Endothelial cell (in vitro differentiated cells): ENCODE measurements around the gene SH3TC1. TPM values are rescaled to one million over a fixed set of nuclear protein-coding genes. Genes with fewer than 3 reads are reported as not detected.

Experiments used
- DNase-seq: peaks from one replicate; pipeline ENCODE4 v3.0.0; 2021; ENCODE audit warnings: low spot score
- H3K27ac Mint-ChIP-seq: one replicate; pipeline ENCODE4 v1.8.0; 2021; ENCODE audit warnings: mixed read lengths, inconsistent platforms; ENCODE audit not compliant: unreplicated experiment
- H3K27me3 Mint-ChIP-seq: one replicate; pipeline ENCODE4 v1.8.0; 2021; ENCODE audit warnings: mild to moderate bottlenecking, moderate library complexity, mixed read lengths, inconsistent platforms; ENCODE audit not compliant: unreplicated experiment
- H3K36me3 Mint-ChIP-seq: one replicate; pipeline ENCODE4 v1.8.0; 2021; ENCODE audit warnings: mild to moderate bottlenecking, low read depth, mixed read lengths, inconsistent platforms; ENCODE audit not compliant: unreplicated experiment
- H3K4me1 Mint-ChIP-seq: one replicate; pipeline ENCODE4 v1.8.0; 2021; ENCODE audit warnings: mild to moderate bottlenecking, mixed read lengths, inconsistent platforms; ENCODE audit not compliant: unreplicated experiment
- H3K4me3 Mint-ChIP-seq: one replicate; pipeline ENCODE4 v1.8.0; 2021; ENCODE audit warnings: mild to moderate bottlenecking, mixed read lengths, inconsistent platforms; ENCODE audit not compliant: unreplicated experiment
- H3K9me3 Mint-ChIP-seq: one replicate; pipeline ENCODE4 v1.8.0; 2021; ENCODE audit warnings: mixed read lengths, inconsistent platforms; ENCODE audit not compliant: unreplicated experiment
- total RNA-seq: library from RNA; stranded (reverse); fragmentation: NEBNext Ultra II Directional; extraction: Animal tissue kit (Norgen Biotek cat#: 25700); gene quantifications from one replicate; pipeline ENCODE4 v1.2.1, GENCODE V29; 2021; ENCODE audit not compliant: unreplicated experiment
- TF ChIP-seq, protein P1 (sequence below): fragments of 200-600 bp; sonication (generic); IDR thresholded peaks from one replicate; pipeline ENCODE4 v1.5.0; 2021; ENCODE audit warnings: antibody characterized with exemption; ENCODE audit not compliant: unreplicated experiment

SH3TC1 gene
- total RNA-seq, 1 donor from 2014 or later: 114 TPM

DNA sequence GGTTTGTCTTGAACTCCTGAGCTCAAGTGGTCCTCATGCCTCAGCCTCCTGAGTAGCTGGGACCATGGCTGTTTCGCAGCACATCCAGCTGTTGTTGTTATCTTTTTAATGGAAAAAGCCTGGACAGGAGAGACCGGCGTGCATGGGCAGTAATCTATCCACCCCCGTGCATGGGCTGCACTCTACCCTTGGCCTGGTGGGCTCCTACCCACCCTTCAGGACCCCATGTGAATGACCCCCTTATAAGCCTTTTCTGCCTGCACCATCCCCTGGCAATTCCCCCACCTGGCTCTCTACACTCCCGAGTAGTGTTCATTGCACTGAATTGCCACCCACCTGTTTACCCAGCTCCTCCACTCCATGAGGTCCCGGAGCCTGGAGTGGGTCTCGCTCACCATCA, 51.5 kb downstream of the SH3TC1 start:
- Mint-ChIP-seq H3K27me3 (peaks cover 7% of the 10 kb centered on the region), H3K4me1 (no peaks in the 10 kb centered on the region), H3K9me3 (no peaks in the 10 kb centered on the region), H3K4me3 (no peak overlapping the region), H3K27ac (no peak overlapping the region), H3K36me3 (peaks cover 3% of the 10 kb centered on the region)
- DNase-seq: no peak
- TF ChIP-seq, protein P1, sequence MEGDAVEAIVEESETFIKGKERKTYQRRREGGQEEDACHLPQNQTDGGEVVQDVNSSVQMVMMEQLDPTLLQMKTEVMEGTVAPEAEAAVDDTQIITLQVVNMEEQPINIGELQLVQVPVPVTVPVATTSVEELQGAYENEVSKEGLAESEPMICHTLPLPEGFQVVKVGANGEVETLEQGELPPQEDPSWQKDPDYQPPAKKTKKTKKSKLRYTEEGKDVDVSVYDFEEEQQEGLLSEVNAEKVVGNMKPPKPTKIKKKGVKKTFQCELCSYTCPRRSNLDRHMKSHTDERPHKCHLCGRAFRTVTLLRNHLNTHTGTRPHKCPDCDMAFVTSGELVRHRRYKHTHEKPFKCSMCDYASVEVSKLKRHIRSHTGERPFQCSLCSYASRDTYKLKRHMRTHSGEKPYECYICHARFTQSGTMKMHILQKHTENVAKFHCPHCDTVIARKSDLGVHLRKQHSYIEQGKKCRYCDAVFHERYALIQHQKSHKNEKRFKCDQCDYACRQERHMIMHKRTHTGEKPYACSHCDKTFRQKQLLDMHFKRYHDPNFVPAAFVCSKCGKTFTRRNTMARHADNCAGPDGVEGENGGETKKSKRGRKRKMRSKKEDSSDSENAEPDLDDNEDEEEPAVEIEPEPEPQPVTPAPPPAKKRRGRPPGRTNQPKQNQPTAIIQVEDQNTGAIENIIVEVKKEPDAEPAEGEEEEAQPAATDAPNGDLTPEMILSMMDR: no peak

DNA sequence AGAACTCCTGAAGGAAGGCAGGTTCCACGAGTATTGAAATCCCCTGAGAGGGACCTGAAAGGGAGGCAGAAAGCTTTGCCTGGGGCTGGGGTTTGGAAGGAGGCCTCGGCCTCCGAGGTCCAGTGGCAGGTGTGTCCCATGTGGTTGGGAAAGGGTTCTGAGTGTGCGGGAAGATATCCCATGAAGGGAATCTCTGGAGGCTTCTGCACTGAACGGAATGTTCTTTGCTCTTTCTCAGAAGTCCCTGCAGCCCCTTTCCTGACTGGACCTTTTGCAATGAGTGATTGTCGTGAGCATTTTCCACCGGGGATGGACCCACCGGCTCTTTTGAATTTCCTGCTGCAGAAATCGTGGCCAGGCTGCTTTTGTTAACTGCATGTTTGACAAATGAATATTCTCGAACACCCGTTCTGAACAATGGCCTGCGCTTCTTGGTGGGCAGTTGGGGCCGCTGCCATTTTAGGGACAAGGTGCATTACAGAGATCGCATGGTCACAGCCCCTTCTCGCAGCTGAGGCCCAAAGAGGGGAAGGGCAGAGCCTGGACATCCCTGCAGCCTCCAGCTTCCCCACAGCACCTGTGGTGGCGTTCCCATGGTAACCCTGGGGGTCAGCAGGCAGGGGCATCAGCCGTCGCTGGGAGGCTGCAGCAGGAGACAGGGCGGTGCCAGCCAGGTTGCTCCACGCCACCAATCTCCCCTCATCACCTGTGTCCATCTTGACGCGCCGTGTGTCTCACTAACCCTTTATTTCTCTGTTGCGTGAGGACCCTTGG, 52.2 kb downstream of the SH3TC1 start:
- H3K9me3 Mint-ChIP-seq: no peaks in the 10 kb centered on the region
- no peak overlapping the region for H3K27ac Mint-ChIP-seq
- no peak overlapping the region for H3K4me3 Mint-ChIP-seq
- peaks cover 3% of the 10 kb centered on the region for H3K36me3 Mint-ChIP-seq
- TF ChIP-seq, protein P1: no peak
- no peak for DNase-seq
- H3K4me1 Mint-ChIP-seq: no peaks in the 10 kb centered on the region
- H3K27me3 Mint-ChIP-seq: peaks cover 7% of the 10 kb centered on the region

DNA sequence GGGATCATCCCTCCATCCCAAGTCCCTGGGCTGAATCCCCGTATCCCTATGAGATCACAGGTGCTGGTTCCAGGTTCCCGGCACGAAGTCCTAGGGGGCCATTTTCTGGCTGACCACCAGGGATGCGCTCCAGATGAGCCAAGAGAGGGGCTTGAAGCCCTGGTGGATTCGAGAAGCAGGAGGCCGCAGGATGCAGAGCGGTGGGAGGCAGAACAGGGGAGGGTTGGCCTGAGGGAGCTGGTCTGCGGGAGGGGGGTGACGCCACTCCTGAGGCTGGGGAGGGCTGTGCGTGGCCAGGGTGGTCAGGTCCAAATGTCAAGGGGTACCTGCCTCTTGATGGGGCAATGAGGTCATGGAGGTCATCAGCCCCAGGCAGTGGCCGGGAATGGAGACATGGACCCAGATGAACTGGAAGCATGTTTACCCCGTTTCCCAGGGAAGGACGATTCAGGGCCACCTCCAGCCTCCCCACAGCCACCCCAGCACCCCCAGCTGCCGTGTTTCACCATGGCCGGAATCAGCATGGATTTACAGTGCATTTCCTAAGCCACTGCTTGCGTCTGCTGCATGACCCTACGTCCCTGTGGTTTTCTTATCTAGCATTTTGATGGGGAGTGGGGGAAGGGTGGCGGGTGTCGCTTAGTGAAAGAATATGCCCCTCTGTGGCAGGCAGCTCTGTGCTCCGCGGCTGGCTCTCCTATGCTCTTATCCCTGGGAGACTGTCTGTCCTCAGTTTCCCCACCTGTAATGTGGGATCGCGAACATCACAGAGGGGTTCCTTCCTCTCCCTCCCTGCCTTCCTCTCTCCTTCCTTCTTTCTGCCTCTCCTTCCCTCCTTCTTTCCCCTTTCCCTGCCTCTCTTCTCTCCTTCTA, 53.4 kb downstream of the SH3TC1 start:
- H3K4me1 Mint-ChIP-seq: no peaks in the 10 kb centered on the region
- peaks cover 7% of the 10 kb centered on the region for H3K27me3 Mint-ChIP-seq
- H3K36me3 Mint-ChIP-seq: peaks cover 3% of the 10 kb centered on the region
- no peak overlapping the region for H3K27ac Mint-ChIP-seq
- no peak for DNase-seq
- TF ChIP-seq, protein P1: no peak
- H3K4me3 Mint-ChIP-seq: no peak overlapping the region
- H3K9me3 Mint-ChIP-seq: no peaks in the 10 kb centered on the region

DNA sequence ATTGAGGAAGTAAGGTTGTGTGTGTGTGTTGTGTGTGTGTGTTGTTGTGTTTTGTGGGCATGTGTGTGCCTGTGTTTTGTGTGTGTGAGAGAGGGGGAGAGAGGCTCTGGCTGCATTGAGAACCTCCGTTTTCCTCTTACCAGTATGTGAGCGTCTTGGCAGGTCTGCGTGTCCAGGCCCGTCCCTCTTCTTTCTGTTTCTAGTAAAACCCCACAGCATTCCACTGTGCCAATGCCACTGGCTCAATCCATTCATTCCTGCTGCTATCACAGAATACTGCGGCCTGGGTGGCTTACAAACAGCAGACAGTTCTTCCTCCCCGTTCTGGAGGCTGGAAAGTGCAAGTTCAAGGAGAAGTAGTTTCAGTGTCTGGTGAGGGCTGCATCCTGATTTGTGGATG, 55.0 kb downstream of the SH3TC1 start:
- Mint-ChIP-seq H3K36me3 (peaks cover 3% of the 10 kb centered on the region), H3K27ac (no peak overlapping the region), H3K27me3 (peaks cover 5% of the 10 kb centered on the region), H3K4me3 (no peak overlapping the region), H3K4me1 (no peaks in the 10 kb centered on the region), H3K9me3 (no peaks in the 10 kb centered on the region)
- no peak for DNase-seq
- TF ChIP-seq, protein P1: no peak
